Measurements from ENCODE around the gene PLEKHA5.
"Not testable (repeated sequence)": the region's sequence is repeated elsewhere in the genome, so short reads cannot be mapped to it uniquely, and the experiment has no call there.

Gene PLEKHA5, protein sequence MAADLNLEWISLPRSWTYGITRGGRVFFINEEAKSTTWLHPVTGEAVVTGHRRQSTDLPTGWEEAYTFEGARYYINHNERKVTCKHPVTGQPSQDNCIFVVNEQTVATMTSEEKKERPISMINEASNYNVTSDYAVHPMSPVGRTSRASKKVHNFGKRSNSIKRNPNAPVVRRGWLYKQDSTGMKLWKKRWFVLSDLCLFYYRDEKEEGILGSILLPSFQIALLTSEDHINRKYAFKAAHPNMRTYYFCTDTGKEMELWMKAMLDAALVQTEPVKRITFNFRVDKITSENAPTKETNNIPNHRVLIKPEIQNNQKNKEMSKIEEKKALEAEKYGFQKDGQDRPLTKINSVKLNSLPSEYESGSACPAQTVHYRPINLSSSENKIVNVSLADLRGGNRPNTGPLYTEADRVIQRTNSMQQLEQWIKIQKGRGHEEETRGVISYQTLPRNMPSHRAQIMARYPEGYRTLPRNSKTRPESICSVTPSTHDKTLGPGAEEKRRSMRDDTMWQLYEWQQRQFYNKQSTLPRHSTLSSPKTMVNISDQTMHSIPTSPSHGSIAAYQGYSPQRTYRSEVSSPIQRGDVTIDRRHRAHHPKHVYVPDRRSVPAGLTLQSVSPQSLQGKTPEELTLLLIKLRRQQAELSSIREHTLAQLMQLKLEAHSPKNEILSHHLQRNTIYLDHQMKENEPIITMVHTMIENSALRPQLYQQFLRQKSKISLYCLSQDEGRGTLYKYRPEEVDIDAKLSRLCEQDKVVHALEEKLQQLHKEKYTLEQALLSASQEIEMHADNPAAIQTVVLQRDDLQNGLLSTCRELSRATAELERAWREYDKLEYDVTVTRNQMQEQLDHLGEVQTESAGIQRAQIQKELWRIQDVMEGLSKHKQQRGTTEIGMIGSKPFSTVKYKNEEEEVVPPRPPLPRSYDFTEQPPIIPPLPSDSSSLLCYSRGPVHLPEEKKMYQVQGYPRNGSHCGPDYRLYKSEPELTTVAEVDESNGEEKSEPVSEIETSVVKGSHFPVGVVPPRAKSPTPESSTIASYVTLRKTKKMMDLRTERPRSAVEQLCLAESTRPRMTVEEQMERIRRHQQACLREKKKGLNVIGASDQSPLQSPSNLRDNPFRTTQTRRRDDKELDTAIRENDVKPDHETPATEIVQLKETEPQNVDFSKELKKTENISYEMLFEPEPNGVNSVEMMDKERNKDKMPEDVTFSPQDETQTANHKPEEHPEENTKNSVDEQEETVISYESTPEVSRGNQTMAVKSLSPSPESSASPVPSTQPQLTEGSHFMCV

GRCh38 chr12:19129486-19130223, at the start of gene PLEKHA5:
TSS of gene PLEKHA5 (plus strand) at chr12:19129733. CDS start at chr12:19129800, 67 bp downstream.
- ATAC-seq (peak; percentile 69), DNase-seq (peak; percentile 54)

DNA sequence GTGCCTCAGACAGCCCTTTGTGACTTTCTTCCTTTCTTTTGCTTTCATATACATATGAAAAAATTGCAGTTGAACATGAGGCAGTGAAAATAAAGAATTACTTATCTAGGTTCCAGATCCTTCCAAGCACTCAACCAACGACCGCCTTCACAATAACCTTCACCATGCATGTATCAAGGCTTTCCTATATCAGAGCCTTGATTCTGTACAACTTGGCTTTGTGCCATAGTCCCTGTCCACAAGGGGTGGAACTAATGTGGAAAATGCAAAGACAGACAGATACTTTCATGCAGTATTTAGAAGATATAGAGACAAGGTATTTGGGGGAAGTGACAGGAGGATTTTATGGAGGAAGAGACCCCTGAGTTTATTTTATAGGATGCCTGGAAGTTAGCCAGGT, 48.6 kb upstream of the PLEKHA5 start:
- DNase-seq (no peak), ATAC-seq (no peak)

DNA sequence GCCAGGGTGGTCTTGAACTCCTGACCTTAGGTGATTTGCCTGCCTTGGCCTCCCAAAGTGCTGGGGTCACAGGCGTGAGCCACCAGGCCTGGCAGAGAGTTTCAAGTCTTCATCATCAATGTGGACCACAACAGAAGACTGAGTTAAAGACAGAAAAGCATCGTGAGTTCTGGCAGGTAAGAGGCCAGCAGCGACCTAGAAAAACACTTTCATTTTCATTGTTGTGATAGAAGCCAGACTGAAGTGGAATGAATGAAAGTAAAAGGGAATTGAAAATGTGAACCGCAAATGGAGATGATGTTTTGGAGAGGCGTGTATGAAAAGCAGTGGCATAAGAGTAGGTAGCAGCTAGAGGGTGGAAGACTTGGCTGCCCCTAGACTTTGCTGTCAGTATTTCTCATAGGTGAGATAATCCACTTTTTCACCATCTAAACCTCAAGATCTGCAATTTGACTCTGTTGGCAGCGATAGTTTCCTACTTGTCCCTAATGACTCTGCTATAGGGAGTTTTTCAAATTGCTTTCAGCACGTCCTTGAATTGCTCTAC, 47.1 kb upstream of the PLEKHA5 start:
- DNase-seq (no peak), ATAC-seq (no peak)

DNA sequence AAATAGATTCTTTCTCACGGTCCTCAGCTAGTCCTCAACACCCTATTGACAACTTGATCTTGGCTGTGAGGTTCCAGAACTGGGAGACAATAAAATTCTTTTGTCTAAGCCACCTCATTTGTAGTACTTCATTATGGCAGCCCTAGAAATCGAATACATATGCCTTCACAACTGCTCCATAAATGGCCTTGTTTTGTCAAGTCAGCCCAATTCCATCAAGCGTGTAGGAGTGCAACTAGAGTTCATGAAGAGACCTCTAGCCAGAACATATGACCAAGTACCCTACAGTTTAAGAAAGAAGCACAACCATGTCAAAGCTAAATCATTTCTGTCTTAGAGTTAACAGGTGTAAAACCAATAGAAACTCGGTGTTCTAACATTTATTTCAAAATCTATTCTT, 45.0 kb upstream of the PLEKHA5 start:
- ATAC-seq (no peak), DNase-seq (no peak)

DNA sequence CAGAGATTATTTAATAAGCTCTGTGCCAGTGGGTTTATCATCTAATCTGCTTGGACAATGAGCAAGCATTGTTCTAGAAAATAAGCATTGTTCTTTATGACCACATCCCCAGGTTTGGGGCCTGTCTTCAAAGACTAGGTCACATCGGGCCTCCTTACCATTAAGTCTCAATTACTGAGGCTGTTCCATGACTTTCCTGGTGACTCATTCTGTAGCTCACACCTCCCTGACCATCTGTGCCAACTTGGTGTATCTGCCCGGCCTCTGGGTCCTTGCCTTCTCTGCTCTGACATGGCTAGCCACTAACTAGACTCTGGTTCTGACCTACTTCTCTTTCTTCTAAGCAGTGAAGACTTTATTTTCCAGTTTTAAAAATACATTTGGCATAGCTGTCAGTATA, 44.4 kb upstream of the PLEKHA5 start:
- no peak for ATAC-seq
- DNase-seq, result no peak

- ATAC-seq (no peak), DNase-seq (no peak)
Measured at GRCh38 chr12:19088606-19089005, 40.9 kb upstream of the PLEKHA5 start.

DNA sequence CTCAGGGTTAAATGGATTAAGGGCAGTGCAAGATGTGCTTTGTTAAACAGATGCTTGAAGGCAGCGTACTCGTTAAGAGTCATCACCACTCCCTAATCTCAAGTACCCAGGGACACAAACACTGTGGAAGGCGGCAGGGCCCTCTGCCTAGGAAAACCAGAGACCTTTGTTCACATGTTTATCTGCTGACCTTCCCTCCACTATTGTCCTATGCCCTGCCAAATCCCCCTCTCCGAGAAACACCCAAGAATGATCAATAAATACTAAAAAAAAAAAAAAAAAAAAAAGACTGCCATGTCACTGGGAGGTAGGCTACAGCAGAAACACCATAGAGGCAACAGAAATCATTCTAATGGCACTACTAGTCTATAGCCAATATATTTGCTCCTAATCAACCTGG, 37.1 kb upstream of the PLEKHA5 start:
- ATAC-seq, result not testable (repeated sequence)

GRCh38 chr12:19093218-19093617, 36.3 kb upstream of the PLEKHA5 start:
- DNase-seq (no peak), ATAC-seq (no peak)

More for the DNA sequence above, 37.1 kb upstream of the PLEKHA5 start:
- DNase-seq, result not testable (repeated sequence)

DNA sequence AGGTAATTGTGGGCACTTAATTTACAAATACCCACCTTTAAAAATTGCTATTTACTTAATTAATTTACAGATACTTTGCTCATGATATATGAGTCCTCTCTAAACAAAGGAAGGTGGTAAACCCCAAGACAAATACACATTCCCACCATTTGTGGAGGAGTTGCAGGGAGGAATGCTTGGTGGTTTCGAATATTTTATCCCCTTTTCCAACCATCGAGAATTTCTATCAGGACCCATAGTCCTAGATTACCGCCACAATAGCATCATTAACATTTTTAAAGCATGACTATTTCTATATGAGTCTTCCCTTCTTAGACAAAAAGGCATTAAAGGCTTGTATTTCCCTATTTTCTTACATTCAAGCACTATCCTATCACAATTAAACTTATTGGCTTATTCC, 34.2 kb upstream of the PLEKHA5 start:
- no peak for ATAC-seq
- no peak for DNase-seq

GRCh38 chr12:19095756-19096480, 33.6 kb upstream of the PLEKHA5 start:
- ATAC-seq (no peak), DNase-seq (no peak)

- no peak for DNase-seq
- ATAC-seq, result no peak
Measured at GRCh38 chr12:19105463-19105862, 24.1 kb upstream of the PLEKHA5 start.

GRCh38 chr12:19107750-19108149, 21.8 kb upstream of the PLEKHA5 start:
- ATAC-seq, result no peak

DNA sequence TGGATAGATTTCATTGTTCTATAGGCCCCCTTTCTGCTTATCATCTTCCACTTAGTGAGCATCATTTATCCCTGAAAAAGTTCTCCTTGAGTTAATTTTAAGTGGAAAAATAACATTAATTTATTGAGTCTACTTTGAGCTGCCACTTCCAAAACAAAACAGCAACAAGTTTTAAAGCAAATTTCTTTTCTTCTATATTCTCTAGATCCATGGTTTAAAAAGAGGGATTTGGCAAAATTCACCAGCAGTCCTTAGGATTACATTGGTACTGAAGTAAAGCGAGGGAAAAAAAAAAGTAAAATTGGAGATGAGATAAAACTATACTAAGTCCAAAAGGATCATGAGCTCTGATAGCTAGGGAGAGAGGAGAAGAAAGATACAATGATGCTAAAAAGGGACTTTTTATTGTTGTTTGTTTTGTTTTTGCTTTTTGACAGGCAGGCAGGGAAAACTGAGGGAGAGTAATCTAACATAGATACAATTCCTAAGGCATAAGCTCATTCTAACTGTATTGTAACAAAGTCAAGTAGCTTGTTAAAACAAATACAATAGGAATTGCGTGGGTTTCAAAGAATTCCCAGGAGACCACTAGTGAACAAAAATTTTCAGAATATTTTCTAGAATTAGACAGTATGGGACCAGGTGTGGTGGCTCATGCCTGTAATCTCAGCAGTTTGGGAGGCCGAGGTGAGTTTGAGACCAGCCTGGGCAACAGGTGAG, 19.2 kb upstream of the PLEKHA5 start:
- ATAC-seq, result no peak

More at GRCh38 chr12:19107750-19108149, 21.8 kb upstream of the PLEKHA5 start:
- DNase-seq, result no peak

GRCh38 chr12:19113464-19113863, 16.1 kb upstream of the PLEKHA5 start:
- no peak for ATAC-seq
- no peak for DNase-seq

More for the DNA sequence above, 19.2 kb upstream of the PLEKHA5 start:
- no peak for DNase-seq

DNA sequence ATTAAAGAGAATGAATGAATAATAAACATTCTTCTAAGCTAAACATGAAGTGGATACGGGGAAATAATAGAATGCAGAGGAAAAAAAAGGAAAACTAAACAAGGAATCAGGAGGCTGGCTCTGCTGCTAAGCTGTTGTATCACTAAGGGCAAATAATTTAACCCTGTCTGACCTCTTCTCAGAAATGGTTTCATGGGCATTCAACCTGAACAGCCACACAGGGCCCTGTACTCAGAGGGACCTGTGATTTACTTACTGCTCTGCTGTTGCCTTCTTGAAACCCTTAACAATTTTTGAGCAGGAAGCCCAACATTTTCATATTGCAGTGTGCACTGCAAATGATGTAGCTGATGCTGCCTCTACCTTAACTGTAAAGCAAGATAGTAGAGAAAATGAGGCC, 14.2 kb upstream of the PLEKHA5 start:
- DNase-seq (no peak), ATAC-seq (no peak)

- ATAC-seq (no peak), DNase-seq (no peak)
Measured at GRCh38 chr12:19119440-19119839, 10.1 kb upstream of the PLEKHA5 start.

DNA sequence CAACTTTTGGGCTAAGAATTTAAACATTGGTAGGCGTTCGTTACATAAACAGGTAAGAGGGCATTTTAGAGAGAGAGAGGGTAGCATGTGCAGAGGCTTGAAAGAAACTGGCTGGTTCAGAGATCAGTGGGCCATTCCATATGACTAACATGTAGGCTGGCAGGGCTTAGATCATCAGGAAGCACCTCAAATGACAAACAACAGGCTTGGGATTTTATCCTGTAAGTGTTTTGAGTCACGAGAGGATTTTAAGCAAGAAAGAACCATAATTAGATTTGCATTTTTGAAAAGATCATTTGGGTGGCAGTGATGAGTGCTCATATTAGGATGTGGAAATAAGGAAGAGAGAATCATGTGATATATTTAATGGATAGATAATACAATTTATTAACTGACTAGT, 8.7 kb upstream of the PLEKHA5 start:
- DNase-seq (no peak), ATAC-seq (no peak)

- DNase-seq (no peak), ATAC-seq (no peak)
Measured at GRCh38 chr12:19121449-19122018, 8.0 kb upstream of the PLEKHA5 start.

DNA sequence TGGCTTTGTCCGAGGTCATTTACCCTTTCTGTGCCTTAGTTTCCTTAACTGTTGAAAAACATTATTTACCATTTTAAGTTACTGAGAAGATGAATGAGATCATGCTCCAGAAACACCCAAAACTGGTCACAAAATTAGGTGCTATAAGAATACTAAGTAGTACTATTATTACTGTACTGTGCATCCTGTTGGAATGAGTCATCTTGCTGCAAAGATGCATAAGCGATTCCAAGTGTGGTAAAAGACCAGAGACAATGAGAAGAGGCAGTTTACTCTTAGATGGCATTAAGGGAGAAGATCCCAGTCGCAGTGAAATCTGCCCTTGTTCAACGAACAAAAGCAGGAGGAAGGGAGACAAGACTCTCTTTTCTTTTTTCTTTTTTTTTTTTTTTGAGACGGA, 4.2 kb upstream of the PLEKHA5 start:
- no peak for ATAC-seq
- no peak for DNase-seq

- no peak for DNase-seq
- ATAC-seq, result no peak
Measured at GRCh38 chr12:19127270-19127669, 2.3 kb upstream of the PLEKHA5 start.
